ENCODE measurements around the gene ZNF615.
"Not testable (repeated sequence)": the region's sequence is repeated elsewhere in the genome, so short reads cannot be mapped to it uniquely, and the experiment has no call there.

The ZNF615 gene

GRCh38 chr19:51986309-51987291, 21.4 kb downstream of the ZNF615 start, which contains the start of gene ZNF350:
Gene ZNF350, minus strand, starts transcription at chr19:51986840. Its CDS starts 12,480 bp downstream, at chr19:51974360.
- in situ Hi-C loops (cut with HindIII; ENCODE audit: low pct_ligation_motif_present, low pct_unique_long_range_greater_than_20kb, low sequenced_read_pairs) = no loop called here
- DNase-seq = peak; percentile 87

- in situ Hi-C loops (cut with HindIII; ENCODE audit: low pct_ligation_motif_present, low pct_unique_long_range_greater_than_20kb, low sequenced_read_pairs) = no loop called here
- DNase-seq = no peak
These were observed 24.6 kb downstream of the ZNF615 start for GRCh38 chr19:51983361-51983760.

- DNase-seq; in situ Hi-C loops (cut with HindIII; ENCODE audit: low pct_ligation_motif_present, low pct_unique_long_range_greater_than_20kb, low sequenced_read_pairs): not testable (repeated sequence)
These were observed 27.1 kb downstream of the ZNF615 start for GRCh38 chr19:51980926-51981325.

GRCh38 chr19:51980116-51980736, 27.8 kb downstream of the ZNF615 start:
- DNase-seq = no peak

GRCh38 chr19:51978882-51979281, 29.1 kb downstream of the ZNF615 start:
- in situ Hi-C loops (cut with HindIII; ENCODE audit: low pct_ligation_motif_present, low pct_unique_long_range_greater_than_20kb, low sequenced_read_pairs) = no loop called here
- no peak for DNase-seq

More at GRCh38 chr19:51980116-51980736, 27.8 kb downstream of the ZNF615 start:
- in situ Hi-C loops (cut with HindIII; ENCODE audit: low pct_ligation_motif_present, low pct_unique_long_range_greater_than_20kb, low sequenced_read_pairs) = no loop called here

- in situ Hi-C loops (cut with HindIII; ENCODE audit: low pct_ligation_motif_present, low pct_unique_long_range_greater_than_20kb, low sequenced_read_pairs) = no loop called here
- DNase-seq = no peak
These were observed 30.7 kb downstream of the ZNF615 start for GRCh38 chr19:51977346-51977745.

- in situ Hi-C loops (cut with HindIII; ENCODE audit: low pct_ligation_motif_present, low pct_unique_long_range_greater_than_20kb, low sequenced_read_pairs) = no loop called here
- DNase-seq = no peak
These were observed 31.2 kb downstream of the ZNF615 start for GRCh38 chr19:51976852-51977251.

- in situ Hi-C loops (cut with HindIII; ENCODE audit: low pct_ligation_motif_present, low pct_unique_long_range_greater_than_20kb, low sequenced_read_pairs); DNase-seq: not testable (repeated sequence)
These were observed 32.2 kb downstream of the ZNF615 start for GRCh38 chr19:51975787-51976186.

GRCh38 chr19:51971624-51972023, 36.4 kb downstream of the ZNF615 start:
- in situ Hi-C loops (cut with HindIII; ENCODE audit: low pct_ligation_motif_present, low pct_unique_long_range_greater_than_20kb, low sequenced_read_pairs) = no loop called here
- DNase-seq = peak; percentile 3

GRCh38 chr19:51970718-51971117, 37.3 kb downstream of the ZNF615 start:
- in situ Hi-C loops (cut with HindIII; ENCODE audit: low pct_ligation_motif_present, low pct_unique_long_range_greater_than_20kb, low sequenced_read_pairs) = no loop called here

GRCh38 chr19:51965583-51965982, 42.4 kb downstream of the ZNF615 start:
- in situ Hi-C loops (cut with HindIII; ENCODE audit: low pct_ligation_motif_present, low pct_unique_long_range_greater_than_20kb, low sequenced_read_pairs) = no loop called here

More at GRCh38 chr19:51970718-51971117, 37.3 kb downstream of the ZNF615 start:
- no peak for DNase-seq

GRCh38 chr19:51960621-51961233, 47.3 kb downstream of the ZNF615 start:
- DNase-seq; in situ Hi-C loops (cut with HindIII; ENCODE audit: low pct_ligation_motif_present, low pct_unique_long_range_greater_than_20kb, low sequenced_read_pairs): not testable (repeated sequence)

More at GRCh38 chr19:51965583-51965982, 42.4 kb downstream of the ZNF615 start:
- no peak for DNase-seq

GRCh38 chr19:51959791-51960190, 48.2 kb downstream of the ZNF615 start:
- no peak for DNase-seq
- in situ Hi-C loops (cut with HindIII; ENCODE audit: low pct_ligation_motif_present, low pct_unique_long_range_greater_than_20kb, low sequenced_read_pairs) = no loop called here

- DNase-seq; in situ Hi-C loops (cut with HindIII; ENCODE audit: low pct_ligation_motif_present, low pct_unique_long_range_greater_than_20kb, low sequenced_read_pairs): not testable (repeated sequence)
These were observed 50.2 kb downstream of the ZNF615 start for GRCh38 chr19:51957846-51958245.

GRCh38 chr19:51948975-51949374, 59.0 kb downstream of the ZNF615 start:
- in situ Hi-C loops (cut with HindIII; ENCODE audit: low pct_ligation_motif_present, low pct_unique_long_range_greater_than_20kb, low sequenced_read_pairs) = no loop called here
- no peak for DNase-seq

GRCh38 chr19:51946602-51947001, 61.4 kb downstream of the ZNF615 start:
- in situ Hi-C loops (cut with HindIII; ENCODE audit: low pct_ligation_motif_present, low pct_unique_long_range_greater_than_20kb, low sequenced_read_pairs) = no loop called here
- no peak for DNase-seq

- no peak for DNase-seq
- in situ Hi-C loops (cut with HindIII; ENCODE audit: low pct_ligation_motif_present, low pct_unique_long_range_greater_than_20kb, low sequenced_read_pairs) = no loop called here
These were observed 63.0 kb downstream of the ZNF615 start for GRCh38 chr19:51944798-51945552.

Data from ACHN (cell line).